ENCODE measurements around the gene MED17.

The MED17 gene, protein sequence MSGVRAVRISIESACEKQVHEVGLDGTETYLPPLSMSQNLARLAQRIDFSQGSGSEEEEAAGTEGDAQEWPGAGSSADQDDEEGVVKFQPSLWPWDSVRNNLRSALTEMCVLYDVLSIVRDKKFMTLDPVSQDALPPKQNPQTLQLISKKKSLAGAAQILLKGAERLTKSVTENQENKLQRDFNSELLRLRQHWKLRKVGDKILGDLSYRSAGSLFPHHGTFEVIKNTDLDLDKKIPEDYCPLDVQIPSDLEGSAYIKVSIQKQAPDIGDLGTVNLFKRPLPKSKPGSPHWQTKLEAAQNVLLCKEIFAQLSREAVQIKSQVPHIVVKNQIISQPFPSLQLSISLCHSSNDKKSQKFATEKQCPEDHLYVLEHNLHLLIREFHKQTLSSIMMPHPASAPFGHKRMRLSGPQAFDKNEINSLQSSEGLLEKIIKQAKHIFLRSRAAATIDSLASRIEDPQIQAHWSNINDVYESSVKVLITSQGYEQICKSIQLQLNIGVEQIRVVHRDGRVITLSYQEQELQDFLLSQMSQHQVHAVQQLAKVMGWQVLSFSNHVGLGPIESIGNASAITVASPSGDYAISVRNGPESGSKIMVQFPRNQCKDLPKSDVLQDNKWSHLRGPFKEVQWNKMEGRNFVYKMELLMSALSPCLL

DNA sequence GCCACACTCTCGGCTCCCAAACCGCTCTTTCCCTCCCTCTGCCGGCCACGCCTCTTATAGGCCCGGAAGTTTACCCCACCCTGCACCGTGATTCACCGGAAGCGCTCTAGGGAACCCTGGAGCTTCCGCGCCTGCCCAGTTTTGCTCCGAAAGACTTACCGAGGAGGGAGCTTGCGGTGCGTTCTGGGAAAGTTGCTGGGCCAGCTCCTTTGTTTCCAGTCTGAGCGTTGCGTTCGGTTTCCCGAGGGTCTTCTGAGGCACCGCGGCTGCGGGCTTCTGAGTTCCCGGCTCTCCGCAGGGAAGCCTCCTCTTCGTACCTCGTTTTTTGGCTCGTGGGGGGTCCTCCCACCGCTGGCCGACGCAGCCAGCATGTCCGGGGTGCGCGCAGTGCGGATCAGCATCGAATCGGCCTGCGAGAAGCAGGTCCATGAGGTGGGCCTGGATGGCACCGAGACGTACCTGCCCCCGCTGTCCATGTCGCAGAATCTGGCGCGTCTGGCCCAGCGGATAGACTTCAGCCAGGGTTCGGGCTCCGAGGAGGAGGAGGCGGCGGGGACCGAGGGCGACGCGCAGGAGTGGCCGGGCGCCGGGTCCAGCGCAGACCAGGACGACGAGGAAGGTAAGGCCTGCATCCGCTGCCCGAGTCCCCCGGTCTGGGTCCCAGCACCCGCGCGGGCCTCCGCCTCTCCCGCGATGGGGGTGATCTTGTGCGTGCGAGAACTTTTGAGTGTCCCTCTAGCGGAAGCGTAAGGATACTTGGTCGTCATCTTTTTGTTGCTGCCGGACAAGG lies at the start of gene MED17:
MED17 (plus strand) TSS at position 138 of the 790 bp plus-strand sequence; CDS start at position 370, 232 bp downstream.
- TF ChIP-seq, protein P1, sequence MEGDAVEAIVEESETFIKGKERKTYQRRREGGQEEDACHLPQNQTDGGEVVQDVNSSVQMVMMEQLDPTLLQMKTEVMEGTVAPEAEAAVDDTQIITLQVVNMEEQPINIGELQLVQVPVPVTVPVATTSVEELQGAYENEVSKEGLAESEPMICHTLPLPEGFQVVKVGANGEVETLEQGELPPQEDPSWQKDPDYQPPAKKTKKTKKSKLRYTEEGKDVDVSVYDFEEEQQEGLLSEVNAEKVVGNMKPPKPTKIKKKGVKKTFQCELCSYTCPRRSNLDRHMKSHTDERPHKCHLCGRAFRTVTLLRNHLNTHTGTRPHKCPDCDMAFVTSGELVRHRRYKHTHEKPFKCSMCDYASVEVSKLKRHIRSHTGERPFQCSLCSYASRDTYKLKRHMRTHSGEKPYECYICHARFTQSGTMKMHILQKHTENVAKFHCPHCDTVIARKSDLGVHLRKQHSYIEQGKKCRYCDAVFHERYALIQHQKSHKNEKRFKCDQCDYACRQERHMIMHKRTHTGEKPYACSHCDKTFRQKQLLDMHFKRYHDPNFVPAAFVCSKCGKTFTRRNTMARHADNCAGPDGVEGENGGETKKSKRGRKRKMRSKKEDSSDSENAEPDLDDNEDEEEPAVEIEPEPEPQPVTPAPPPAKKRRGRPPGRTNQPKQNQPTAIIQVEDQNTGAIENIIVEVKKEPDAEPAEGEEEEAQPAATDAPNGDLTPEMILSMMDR (conservative IDR thresholded peaks at IDR 0.05; ENCODE audit: low read depth, low read length): peak; percentile 54
- peak within 1 kb of the TSS; percentile 96 for H3K4me3 ChIP-seq (ENCODE audit: low read depth, low read length)
- peak; percentile 95 for DNase-seq (ENCODE audit: low read depth)

DNA sequence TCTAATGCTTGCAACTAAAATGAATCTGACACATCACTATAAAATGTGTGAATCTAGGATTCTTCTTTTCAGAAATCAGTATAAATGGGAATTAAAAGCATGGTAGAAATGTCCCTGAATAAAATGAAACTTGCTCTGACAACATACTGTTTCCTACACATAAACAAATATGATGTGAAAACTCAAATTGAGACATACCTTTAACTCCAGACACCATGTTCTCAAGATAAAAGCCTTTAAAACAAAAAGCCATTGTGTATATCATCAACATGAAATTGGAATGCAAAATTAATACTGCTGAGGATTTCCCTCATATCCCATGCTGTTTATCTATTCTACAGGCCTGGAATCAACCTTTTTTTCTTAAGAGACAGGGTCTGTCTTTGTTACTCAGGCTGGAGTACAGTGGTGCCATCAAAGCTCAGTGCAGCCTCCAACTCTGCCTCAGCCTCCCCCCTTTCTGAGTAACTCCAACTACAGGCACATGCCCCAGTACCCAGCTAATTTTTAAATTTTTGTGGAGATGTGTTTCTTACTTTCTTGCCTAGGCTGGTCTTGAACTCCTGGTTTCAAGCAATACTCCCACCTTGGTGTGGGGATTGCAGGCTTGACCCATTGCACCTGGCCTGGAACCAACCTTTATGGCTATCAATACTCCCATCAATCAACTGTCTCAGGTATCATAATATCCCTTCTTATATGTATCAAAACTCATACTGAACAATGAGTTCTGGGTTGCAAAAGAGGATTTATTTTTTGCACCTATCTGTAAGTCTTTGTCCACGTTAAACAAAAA lies 49.5 kb upstream of the MED17 start:
- H3K4me3 ChIP-seq (ENCODE audit: low read depth, low read length): no peak overlapping the region
- TF ChIP-seq, protein P1 (conservative IDR thresholded peaks at IDR 0.05; ENCODE audit: low read depth, low read length): no peak
- DNase-seq (ENCODE audit: low read depth): no peak

DNA sequence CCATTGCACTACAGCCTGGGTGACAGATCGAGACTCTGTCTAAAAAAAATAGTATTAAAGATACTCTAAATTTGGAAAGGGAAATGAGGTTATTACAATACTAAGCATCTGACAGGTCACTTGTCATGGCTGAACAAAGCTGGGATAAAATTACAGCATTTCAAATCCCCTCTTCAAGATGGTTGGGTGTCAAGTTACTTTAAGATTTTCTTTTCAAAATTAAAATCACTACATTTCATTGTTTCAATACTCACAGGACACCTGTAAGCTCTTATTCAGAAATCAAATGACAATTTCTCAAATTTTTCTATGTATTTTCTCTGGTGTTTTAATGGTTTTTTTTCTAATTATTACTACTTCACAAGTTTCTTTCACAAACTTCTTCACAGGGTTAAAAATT lies 48.5 kb upstream of the MED17 start:
- TF ChIP-seq, protein P1 (conservative IDR thresholded peaks at IDR 0.05; ENCODE audit: low read depth, low read length): no peak
- no peak for DNase-seq (ENCODE audit: low read depth)
- no peak overlapping the region for H3K4me3 ChIP-seq (ENCODE audit: low read depth, low read length)

DNA sequence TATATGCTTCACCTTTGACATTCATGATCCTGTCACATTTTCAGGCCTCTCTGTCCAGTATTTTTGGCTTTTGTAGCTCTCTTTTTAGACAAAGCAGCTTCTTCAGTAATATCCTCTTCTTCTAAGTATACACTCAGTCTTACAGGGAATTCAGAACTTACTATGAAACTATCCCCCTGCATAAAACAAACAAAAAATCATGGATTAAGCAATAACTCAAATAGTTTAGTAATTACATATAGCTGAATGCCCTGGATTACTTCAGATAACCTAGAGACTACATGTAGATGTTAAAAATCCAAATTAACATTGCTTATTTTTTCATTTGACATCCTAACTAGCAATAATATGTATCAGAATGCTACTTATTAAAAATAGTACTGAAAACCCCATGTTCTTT lies 48.0 kb upstream of the MED17 start:
- H3K4me3 ChIP-seq (ENCODE audit: low read depth, low read length): no peak overlapping the region
- DNase-seq (ENCODE audit: low read depth): peak; percentile 62

DNA sequence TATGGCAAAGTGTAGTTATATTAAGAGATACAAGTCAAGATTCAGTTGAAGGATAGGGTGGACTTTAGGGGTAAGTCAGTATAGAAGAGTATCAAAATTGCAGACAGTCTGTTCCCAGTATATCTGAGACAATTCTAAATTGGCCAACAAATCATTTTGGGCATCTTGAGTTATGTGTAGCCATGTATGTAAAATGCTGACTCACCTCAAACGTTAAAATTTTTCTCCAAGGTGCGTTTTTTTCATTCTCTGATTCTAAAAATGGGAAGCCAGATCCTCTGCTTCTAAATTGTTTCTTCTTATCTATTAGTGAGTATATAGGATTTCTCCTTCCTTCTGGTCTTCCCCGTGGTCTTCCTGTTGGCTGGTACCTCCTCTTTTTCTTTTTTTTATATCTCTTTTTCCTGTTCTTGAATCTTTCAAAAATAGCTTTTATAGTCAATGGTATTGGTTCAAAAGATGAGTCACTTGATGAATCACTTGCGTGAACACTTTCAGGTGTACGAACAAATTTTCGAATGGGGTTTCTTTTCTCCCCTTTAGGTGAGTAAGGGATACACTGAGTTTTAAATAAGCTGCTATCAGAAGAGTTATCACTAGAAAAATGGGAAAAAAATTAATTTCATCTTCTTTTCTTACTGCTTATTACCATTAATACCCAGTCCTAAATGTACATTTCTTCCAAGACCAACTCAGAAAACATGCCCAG lies 46.0 kb upstream of the MED17 start:
- peak overlapping the region; percentile 86 for H3K4me3 ChIP-seq (ENCODE audit: low read depth, low read length)
- DNase-seq (ENCODE audit: low read depth): no peak
- TF ChIP-seq, protein P1 (conservative IDR thresholded peaks at IDR 0.05; ENCODE audit: low read depth, low read length): no peak

More for the DNA sequence above, 48.0 kb upstream of the MED17 start:
- TF ChIP-seq, protein P1 (conservative IDR thresholded peaks at IDR 0.05; ENCODE audit: low read depth, low read length): no peak

DNA sequence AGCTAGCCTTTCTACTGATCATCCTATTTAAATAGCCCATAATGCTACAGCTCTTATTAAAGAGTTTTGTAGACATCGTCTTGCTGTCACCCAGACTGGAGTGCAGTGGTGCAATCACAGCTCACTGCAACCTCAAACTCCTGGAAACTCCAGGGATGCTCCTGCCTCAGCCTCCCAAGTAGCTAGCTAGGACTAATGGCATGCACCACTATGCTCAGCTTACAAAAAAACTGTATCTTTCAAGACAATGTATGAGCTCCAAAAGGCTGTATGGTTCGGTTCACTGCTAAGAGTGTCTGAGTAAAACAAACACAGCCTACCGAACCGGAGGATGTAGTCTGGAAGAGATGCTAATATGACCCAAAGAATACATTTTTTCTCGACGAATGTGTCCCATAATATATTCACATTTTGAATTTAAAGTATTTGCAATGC lies 45.4 kb upstream of the MED17 start:
- peak; percentile 40 for DNase-seq (ENCODE audit: low read depth)
- peak overlapping the region; percentile 86 for H3K4me3 ChIP-seq (ENCODE audit: low read depth, low read length)
- TF ChIP-seq, protein P1 (conservative IDR thresholded peaks at IDR 0.05; ENCODE audit: low read depth, low read length): no peak

All from choroid plexus epithelial cell (primary cell).